Skeletal muscle satellite cell (primary cell): ENCODE results near the gene KRT38.

Experiments used
- H3K27me3 ChIP-seq: 2 replicates; pipeline ENCODE4 v1.7.0; 2013; ENCODE audit warnings: low read length; ENCODE audit not compliant: control insufficient read depth, insufficient read depth
- H3K36me3 ChIP-seq: 2 replicates; pipeline ENCODE4 v1.7.0; 2013; ENCODE audit warnings: mild to moderate bottlenecking, control low read depth, low read length; ENCODE audit not compliant: insufficient read depth
- H3K4me1 ChIP-seq: 2 replicates; pipeline ENCODE4 v1.7.0; 2013; ENCODE audit warnings: low read length; ENCODE audit not compliant: control insufficient read depth, insufficient read depth
- H3K4me2 ChIP-seq: 2 replicates; pipeline ENCODE4 v1.7.0; 2013; ENCODE audit warnings: mild to moderate bottlenecking, low read length
- H3K4me3 ChIP-seq: 2 replicates; pipeline ENCODE4 v1.7.0; 2013; ENCODE audit warnings: low read length
- H3K9ac ChIP-seq: 2 replicates; pipeline ENCODE4 v1.7.0; 2013; ENCODE audit warnings: mild to moderate bottlenecking, low read depth, low read length, moderate library complexity
- H3K9me3 ChIP-seq: replicated peaks from 2 replicates; pipeline ENCODE4 v1.7.0; 2013; ENCODE audit warnings: mild to moderate bottlenecking, control low read depth, low read length

Gene KRT38

GRCh38 chr17:41456204-41456603, 15.4 kb upstream of the KRT38 start:
- peaks cover 4% of the 10 kb centered on the region for H3K9me3 ChIP-seq
- no peak overlapping the region for H3K4me2 ChIP-seq
- no peaks in the 10 kb centered on the region for H3K36me3 ChIP-seq
- H3K27me3 ChIP-seq = peaks cover 27% of the 10 kb centered on the region
- H3K4me1 ChIP-seq = peaks cover 10% of the 10 kb centered on the region
- H3K9ac ChIP-seq = no peak overlapping the region
- H3K4me3 ChIP-seq = no peak overlapping the region

- H3K36me3 ChIP-seq = no peaks in the 10 kb centered on the region
- H3K9me3 ChIP-seq = peaks cover 4% of the 10 kb centered on the region
- no peak overlapping the region for H3K9ac ChIP-seq
- H3K4me3 ChIP-seq = no peak overlapping the region
- H3K4me2 ChIP-seq = peak overlapping the region; percentile 6
- peaks cover 10% of the 10 kb centered on the region for H3K4me1 ChIP-seq
- H3K27me3 ChIP-seq = peaks cover 26% of the 10 kb centered on the region
These were observed 14.5 kb upstream of the KRT38 start for GRCh38 chr17:41455236-41455635.

- peaks cover 4% of the 10 kb centered on the region for H3K9me3 ChIP-seq
- H3K4me3 ChIP-seq = no peak overlapping the region
- no peak overlapping the region for H3K4me2 ChIP-seq
- H3K4me1 ChIP-seq = peaks cover 10% of the 10 kb centered on the region
- H3K27me3 ChIP-seq = peaks cover 16% of the 10 kb centered on the region
- H3K36me3 ChIP-seq = no peaks in the 10 kb centered on the region
- H3K9ac ChIP-seq = no peak overlapping the region
These were observed 12.3 kb upstream of the KRT38 start for GRCh38 chr17:41453066-41453465.

- Histone ChIP-seq H3K4me2 (no peak overlapping the region), H3K9ac (no peak overlapping the region), H3K27me3 (peaks cover 8% of the 10 kb centered on the region), H3K4me1 (peaks cover 11% of the 10 kb centered on the region), H3K4me3 (no peak overlapping the region), H3K36me3 (no peaks in the 10 kb centered on the region), H3K9me3 (peaks cover 4% of the 10 kb centered on the region)
These were observed 11.5 kb upstream of the KRT38 start for GRCh38 chr17:41452281-41452680.

GRCh38 chr17:41451154-41451728, 10.5 kb upstream of the KRT38 start:
- Histone ChIP-seq H3K9me3 (peaks cover 4% of the 10 kb centered on the region), H3K4me3 (no peak overlapping the region), H3K9ac (no peak overlapping the region), H3K4me2 (no peak overlapping the region), H3K27me3 (no peaks in the 10 kb centered on the region), H3K36me3 (no peaks in the 10 kb centered on the region), H3K4me1 (peaks cover 21% of the 10 kb centered on the region)

- Histone ChIP-seq H3K4me3 (no peak overlapping the region), H3K4me1 (peaks cover 11% of the 10 kb centered on the region), H3K9me3 (peaks cover 4% of the 10 kb centered on the region), H3K9ac (no peak overlapping the region), H3K4me2 (no peak overlapping the region), H3K36me3 (no peaks in the 10 kb centered on the region), H3K27me3 (peaks cover 5% of the 10 kb centered on the region)
These were observed 8.2 kb upstream of the KRT38 start for GRCh38 chr17:41449008-41449407.

- Histone ChIP-seq H3K4me1 (peaks cover 11% of the 10 kb centered on the region), H3K9ac (no peak overlapping the region), H3K9me3 (peaks cover 4% of the 10 kb centered on the region), H3K4me2 (no peak overlapping the region), H3K4me3 (no peak overlapping the region), H3K36me3 (no peaks in the 10 kb centered on the region), H3K27me3 (peaks cover 5% of the 10 kb centered on the region)
These were observed 7.7 kb upstream of the KRT38 start for GRCh38 chr17:41448506-41448905.

GRCh38 chr17:41446806-41447205, 6.0 kb upstream of the KRT38 start:
- Histone ChIP-seq H3K4me1 (peaks cover 11% of the 10 kb centered on the region), H3K9ac (no peak overlapping the region), H3K9me3 (peaks cover 4% of the 10 kb centered on the region), H3K4me3 (no peak overlapping the region), H3K36me3 (no peaks in the 10 kb centered on the region), H3K27me3 (peaks cover 8% of the 10 kb centered on the region), H3K4me2 (no peak overlapping the region)

GRCh38 chr17:41444640-41445039, 3.9 kb upstream of the KRT38 start:
- H3K36me3 ChIP-seq = no peaks in the 10 kb centered on the region
- H3K4me2 ChIP-seq = no peak overlapping the region
- no peaks in the 10 kb centered on the region for H3K9me3 ChIP-seq

GRCh38 chr17:41444186-41444585, 3.4 kb upstream of the KRT38 start:
- no peaks in the 10 kb centered on the region for H3K9me3 ChIP-seq
- no peak overlapping the region for H3K4me3 ChIP-seq
- peaks cover 11% of the 10 kb centered on the region for H3K4me1 ChIP-seq
- no peak overlapping the region for H3K4me2 ChIP-seq
- peaks cover 13% of the 10 kb centered on the region for H3K27me3 ChIP-seq
- no peak overlapping the region for H3K9ac ChIP-seq
- H3K36me3 ChIP-seq = no peaks in the 10 kb centered on the region

More at GRCh38 chr17:41444640-41445039, 3.9 kb upstream of the KRT38 start:
- Histone ChIP-seq H3K4me1 (peaks cover 11% of the 10 kb centered on the region), H3K4me3 (no peak overlapping the region), H3K27me3 (peaks cover 13% of the 10 kb centered on the region), H3K9ac (no peak overlapping the region)

GRCh38 chr17:41442739-41443138, 2.0 kb upstream of the KRT38 start:
- Histone ChIP-seq H3K9ac (no peak overlapping the region), H3K4me3 (no peak overlapping the region), H3K9me3 (no peaks in the 10 kb centered on the region), H3K4me2 (no peak overlapping the region), H3K4me1 (peaks cover 11% of the 10 kb centered on the region), H3K27me3 (peaks cover 16% of the 10 kb centered on the region), H3K36me3 (no peaks in the 10 kb centered on the region)

GRCh38 chr17:41439375-41439774, 1.4 kb downstream of the KRT38 start:
- Histone ChIP-seq H3K36me3 (no peaks in the 10 kb centered on the region), H3K27me3 (peaks cover 18% of the 10 kb centered on the region), H3K9me3 (no peaks in the 10 kb centered on the region), H3K4me2 (no peak overlapping the region), H3K4me3 (no peak overlapping the region), H3K9ac (no peak overlapping the region), H3K4me1 (no peaks in the 10 kb centered on the region)
